Measurements from ENCODE around the gene ADAMTS3. TPM values are rescaled to one million over a fixed set of nuclear protein-coding genes. Genes with fewer than 3 reads are reported as not detected.

Gene ADAMTS3
- 9.2 to 11.0 TPM (median 10.7 TPM) in 3 replicates for total RNA-seq

DNA sequence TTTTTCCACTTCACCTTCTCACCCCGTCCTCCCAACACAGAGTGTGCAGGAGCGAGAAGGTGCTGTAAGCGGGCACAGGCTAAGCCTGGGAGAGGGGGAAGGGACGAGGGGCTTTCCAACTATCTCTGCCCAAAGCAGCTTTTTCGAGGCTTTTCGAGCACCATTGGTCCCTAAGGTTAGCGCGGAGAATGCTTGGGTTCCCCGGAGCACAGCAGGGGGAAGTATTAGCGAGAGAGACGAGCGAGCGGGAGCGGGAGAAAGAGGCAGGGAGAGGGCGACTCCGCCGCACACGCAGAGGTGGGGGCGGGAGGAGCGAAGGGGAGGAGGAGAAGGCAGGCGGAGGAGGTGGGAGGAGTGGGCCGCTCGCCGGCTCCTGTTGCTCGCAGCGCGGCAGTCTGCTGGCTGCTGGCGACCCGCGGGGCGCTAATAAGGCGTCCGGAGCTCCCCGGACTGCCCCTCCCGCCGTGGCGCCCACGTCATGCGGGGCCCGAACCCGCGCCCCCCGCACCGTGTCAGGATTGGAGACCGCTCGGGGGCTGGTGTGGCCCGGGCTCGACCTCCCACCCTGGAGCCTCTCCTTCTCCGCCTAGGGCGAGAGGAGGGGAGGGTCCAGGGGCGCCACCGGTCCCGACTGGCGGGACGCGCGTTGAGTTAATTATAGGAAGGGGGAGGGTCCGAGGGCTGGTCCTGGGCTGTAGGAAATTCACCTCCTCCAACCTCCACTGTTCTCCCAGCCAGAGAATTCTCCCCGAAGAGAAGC, at the start of gene ADAMTS3:
Gene ADAMTS3, minus strand, starts transcription at position 263 of the 760 bp plus-strand sequence. CDS start 459 bp downstream, outside the sequence.
- peak within 1 kb of the TSS; percentile 98 for H3K4me3 Mint-ChIP-seq
- H3K4me1 Mint-ChIP-seq: peaks cover 29% of the 10 kb centered on the region
- no peaks in the 10 kb centered on the region for H3K36me3 Mint-ChIP-seq
- H3K9me3 Mint-ChIP-seq: no peaks in the 10 kb centered on the region
- DNase-seq (ENCODE audit: low spot score in 2 of 2, unreplicated experiment in 2 of 2): peak; percentile 69 to 83
- peak within 1 kb of the TSS; percentile 96 for H3K27ac Mint-ChIP-seq
- TF ChIP-seq CTCF (IDR thresholded peaks at IDR 0.05; ENCODE audit: unreplicated experiment): no peak
- H3K27me3 Mint-ChIP-seq (ENCODE audit: low read depth): no peaks in the 10 kb centered on the region

DNA sequence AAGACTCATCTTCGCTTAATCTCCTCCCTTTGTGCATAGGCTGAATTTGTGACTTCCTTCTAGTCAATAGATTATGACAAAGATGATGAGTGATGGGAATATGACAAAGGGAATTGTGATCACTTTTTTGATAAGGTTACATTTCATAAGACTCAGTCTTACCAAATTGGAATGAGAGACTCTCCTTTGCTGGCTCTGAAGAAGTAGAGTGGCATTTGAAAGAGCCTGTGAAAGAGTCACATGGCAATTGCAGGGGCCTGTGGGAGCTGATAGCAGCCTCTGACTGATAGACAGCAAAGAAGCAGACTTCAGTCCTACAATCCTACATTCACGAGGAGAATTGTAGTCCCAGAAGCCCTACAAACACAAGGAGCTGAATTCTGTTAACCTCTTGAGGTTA, 44.9 kb upstream of the ADAMTS3 start:
- no peak overlapping the region for H3K4me3 Mint-ChIP-seq
- H3K4me1 Mint-ChIP-seq: no peaks in the 10 kb centered on the region
- no peaks in the 10 kb centered on the region for H3K36me3 Mint-ChIP-seq
- H3K27me3 Mint-ChIP-seq (ENCODE audit: low read depth): no peaks in the 10 kb centered on the region
- DNase-seq (ENCODE audit: low spot score in 2 of 2, unreplicated experiment in 2 of 2): no peak
- H3K27ac Mint-ChIP-seq: no peak overlapping the region
- peaks cover 24% of the 10 kb centered on the region for H3K9me3 Mint-ChIP-seq
- TF ChIP-seq CTCF (IDR thresholded peaks at IDR 0.05; ENCODE audit: unreplicated experiment): no peak

DNA sequence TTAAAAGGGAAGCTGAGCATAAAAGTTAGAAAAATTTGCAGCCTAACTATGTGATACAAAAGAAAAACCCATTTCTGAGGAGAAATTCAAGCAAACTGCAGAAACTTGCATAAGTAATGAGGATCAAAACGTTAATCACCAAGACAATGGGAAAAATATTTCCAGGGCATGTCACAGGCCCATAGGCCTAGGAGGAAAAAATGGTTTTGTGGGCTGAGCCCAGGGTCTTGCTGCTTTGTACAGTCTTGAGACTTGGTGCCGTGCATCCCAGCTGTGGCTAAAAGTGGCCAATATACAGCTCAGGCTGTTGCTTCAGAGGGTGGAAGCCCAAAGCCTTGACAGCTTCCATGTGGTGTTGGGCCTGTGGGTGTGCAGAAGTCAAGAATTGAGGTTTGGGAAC, 37.7 kb upstream of the ADAMTS3 start:
- no peak for DNase-seq (ENCODE audit: low spot score in 2 of 2, unreplicated experiment in 2 of 2)
- Mint-ChIP-seq H3K4me3 (no peak overlapping the region), H3K9me3 (peaks cover 25% of the 10 kb centered on the region), H3K27me3 (ENCODE audit: low read depth) (no peaks in the 10 kb centered on the region), H3K27ac (no peak overlapping the region), H3K36me3 (peaks cover 6% of the 10 kb centered on the region), H3K4me1 (peaks cover 5% of the 10 kb centered on the region)
- TF ChIP-seq CTCF (IDR thresholded peaks at IDR 0.05; ENCODE audit: unreplicated experiment): no peak

DNA sequence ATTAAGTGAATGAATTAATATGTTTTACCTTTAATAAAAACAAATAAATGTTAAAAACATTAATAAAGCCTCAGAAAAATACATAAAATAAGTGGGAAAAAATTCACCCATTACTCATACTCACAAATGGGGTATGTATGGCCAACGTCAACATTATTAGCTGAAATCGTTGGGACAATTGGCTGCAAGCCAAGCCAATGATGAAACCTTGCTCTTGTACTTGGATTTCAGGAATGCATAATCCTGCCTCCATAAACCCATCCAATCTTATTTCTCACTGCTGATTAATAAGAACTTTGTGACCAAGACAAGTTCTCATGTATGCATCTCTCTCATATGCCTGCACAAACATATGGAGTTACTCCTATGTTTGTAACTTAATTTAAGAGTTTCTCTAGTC, 35.3 kb upstream of the ADAMTS3 start:
- H3K27ac Mint-ChIP-seq: no peak overlapping the region
- no peaks in the 10 kb centered on the region for H3K27me3 Mint-ChIP-seq (ENCODE audit: low read depth)
- H3K9me3 Mint-ChIP-seq: peaks cover 25% of the 10 kb centered on the region
- no peak for TF ChIP-seq CTCF (IDR thresholded peaks at IDR 0.05; ENCODE audit: unreplicated experiment)
- no peak for DNase-seq (ENCODE audit: low spot score in 2 of 2, unreplicated experiment in 2 of 2)
- no peak overlapping the region for H3K4me3 Mint-ChIP-seq
- peaks cover 5% of the 10 kb centered on the region for H3K4me1 Mint-ChIP-seq
- peaks cover 6% of the 10 kb centered on the region for H3K36me3 Mint-ChIP-seq

GRCh38 chr4:72602396-72603376, 33.7 kb upstream of the ADAMTS3 start:
- TF ChIP-seq CTCF (IDR thresholded peaks at IDR 0.05; ENCODE audit: unreplicated experiment): no peak
- no peak for DNase-seq (ENCODE audit: low spot score in 2 of 2, unreplicated experiment in 2 of 2)
- H3K27me3 Mint-ChIP-seq (ENCODE audit: low read depth): no peaks in the 10 kb centered on the region
- H3K4me1 Mint-ChIP-seq: peaks cover 5% of the 10 kb centered on the region
- peaks cover 4% of the 10 kb centered on the region for H3K36me3 Mint-ChIP-seq
- H3K9me3 Mint-ChIP-seq: peaks cover 17% of the 10 kb centered on the region
- no peak overlapping the region for H3K27ac Mint-ChIP-seq
- H3K4me3 Mint-ChIP-seq: no peak overlapping the region
